WTC11 (cell line): Measurements from ENCODE around the gene GNA14. TPM values are rescaled to one million over a fixed set of nuclear protein-coding genes. Genes with fewer than 3 reads are reported as not detected.

ENCODE experiments used
- ATAC-seq: fragments of 200-7000 bp; cut with Tn5 transposase; 2 replicates; pipeline ENCODE4 v1.10.0; 2021; ENCODE audit warnings: mild to moderate bottlenecking, moderate library complexity
- CTCF ChIA-PET: fragments of 300-600 bp; sonication (Branson Sonifier 250); formaldehyde crosslinking; loops from one replicate; lab custom pipeline; 2021; ENCODE audit warnings: antibody characterized with exemption; lab: Charles Lee
- POLR2A ChIA-PET: fragments of 350-600 bp; sonication (Branson Sonifier 250); formaldehyde crosslinking; loops from one replicate; lab custom pipeline; 2021; ENCODE audit warnings: antibody characterized with exemption; lab: Charles Lee
- DNase-seq: peaks from one replicate; pipeline ENCODE4 v3.0.0; 2021; ENCODE audit warnings: low spot score
- H3K27ac Mint-ChIP-seq: 2 replicates; pipeline ENCODE4 v1.8.0; 2021; ENCODE audit warnings: mixed read lengths
- H3K27me3 Mint-ChIP-seq: 2 replicates; pipeline ENCODE4 v1.8.0; 2021; ENCODE audit warnings: low read depth, mild to moderate bottlenecking, moderate library complexity, mixed read lengths
- H3K36me3 Mint-ChIP-seq: 2 replicates; pipeline ENCODE4 v1.8.0; 2021; ENCODE audit warnings: mixed read lengths
- H3K4me1 Mint-ChIP-seq: 2 replicates; pipeline ENCODE4 v1.8.0; 2022; ENCODE audit warnings: mixed read lengths
- H3K4me3 Mint-ChIP-seq: 2 replicates; pipeline ENCODE4 v1.8.0; 2021; ENCODE audit warnings: mild to moderate bottlenecking, moderate library complexity, mixed read lengths
- H3K9me3 Mint-ChIP-seq: 2 replicates; pipeline ENCODE4 v1.8.0; 2021; ENCODE audit warnings: mixed read lengths
- AR ChIP-seq: fragments of 250-450 bp; sonication (Bioruptor Pico); IDR thresholded peaks from 2 replicates; pipeline ENCODE4 v1.9.0; 2021; ENCODE audit warnings: mild to moderate bottlenecking
- CBFB ChIP-seq: sonication (generic); formaldehyde crosslinking; IDR thresholded peaks from 2 replicates; pipeline ENCODE4 v1.8.1; 2022; ENCODE audit warnings: mild to moderate bottlenecking, low read depth, missing genetic modification reagents
- FOXK1 ChIP-seq: sonication (generic); formaldehyde crosslinking; IDR thresholded peaks from 2 replicates; pipeline ENCODE4 v1.8.0; 2022; ENCODE audit warnings: mild to moderate bottlenecking, moderate library complexity, missing genetic modification reagents
- JUN ChIP-seq: sonication (generic); formaldehyde crosslinking; IDR thresholded peaks from 2 replicates; pipeline ENCODE4 v1.8.0; 2023; ENCODE audit warnings: mild to moderate bottlenecking, missing genetic modification reagents
- MAX ChIP-seq: sonication (generic); formaldehyde crosslinking; IDR thresholded peaks from 2 replicates; pipeline ENCODE4 v1.8.0; 2022; ENCODE audit warnings: mild to moderate bottlenecking, missing genetic modification reagents
- MLX ChIP-seq: sonication (generic); formaldehyde crosslinking; IDR thresholded peaks from 2 replicates; pipeline ENCODE4 v1.8.1; 2023; ENCODE audit warnings: mild to moderate bottlenecking, missing genetic modification reagents, moderate library complexity
- MXD4 ChIP-seq: fragments of 250-450 bp; sonication (Bioruptor Pico); IDR thresholded peaks from 2 replicates; pipeline ENCODE4 v1.8.0; 2021; ENCODE audit warnings: mild to moderate bottlenecking, moderate library complexity, borderline replicate concordance
- NFYB ChIP-seq: sonication (generic); formaldehyde crosslinking; conservative IDR thresholded peaks from 2 replicates; pipeline ENCODE4 v1.8.0; 2022; ENCODE audit warnings: low read depth, missing genetic modification reagents
- OVOL2 ChIP-seq: fragments of 250-450 bp; sonication (Bioruptor Pico); IDR thresholded peaks from 2 replicates; pipeline ENCODE4 v1.9.0; 2021; ENCODE audit warnings: mild to moderate bottlenecking, borderline replicate concordance
- RELA ChIP-seq: sonication (generic); formaldehyde crosslinking; IDR thresholded peaks from 2 replicates; pipeline ENCODE4 v1.8.1; 2022; ENCODE audit warnings: missing genetic modification reagents, mild to moderate bottlenecking, borderline replicate concordance
- RORB ChIP-seq: fragments of 250-450 bp; sonication (Bioruptor Pico); IDR thresholded peaks from 2 replicates; pipeline ENCODE4 v1.9.0; 2021; ENCODE audit warnings: mild to moderate bottlenecking
- SMAD4 ChIP-seq: sonication (generic); formaldehyde crosslinking; IDR thresholded peaks from 2 replicates; pipeline ENCODE4 v1.8.0; 2022; ENCODE audit warnings: mild to moderate bottlenecking, missing genetic modification reagents
- SP1 ChIP-seq: sonication (generic); formaldehyde crosslinking; conservative IDR thresholded peaks from 2 replicates; pipeline ENCODE4 v1.8.1; 2022; ENCODE audit warnings: missing genetic modification reagents
- TCF7 ChIP-seq: sonication (generic); formaldehyde crosslinking; IDR thresholded peaks from 2 replicates; pipeline ENCODE4 v1.8.0; 2022; ENCODE audit warnings: mild to moderate bottlenecking, low read depth, missing genetic modification reagents, moderate library complexity
- TEAD1 ChIP-seq: sonication (generic); formaldehyde crosslinking; IDR thresholded peaks from 2 replicates; pipeline ENCODE4 v1.8.0; 2022; ENCODE audit warnings: mild to moderate bottlenecking, missing genetic modification reagents
- TP53 ChIP-seq: sonication (generic); formaldehyde crosslinking; IDR thresholded peaks from 2 replicates; pipeline ENCODE4 v1.8.1; 2023; ENCODE audit warnings: mild to moderate bottlenecking, missing genetic modification reagents
- USF1 ChIP-seq: sonication (generic); formaldehyde crosslinking; IDR thresholded peaks from 2 replicates; pipeline ENCODE4 v1.8.0; 2022; ENCODE audit warnings: mild to moderate bottlenecking, missing genetic modification reagents
- ZBTB21 ChIP-seq: sonication (generic); formaldehyde crosslinking; IDR thresholded peaks from 2 replicates; pipeline ENCODE4 v1.8.1; 2023; ENCODE audit warnings: mild to moderate bottlenecking, missing genetic modification reagents, borderline replicate concordance
- ZNF232 ChIP-seq: sonication (generic); formaldehyde crosslinking; IDR thresholded peaks from 2 replicates; pipeline ENCODE4 v1.8.0; 2022; ENCODE audit warnings: mild to moderate bottlenecking, missing genetic modification reagents
- ZNF281 ChIP-seq: sonication (generic); formaldehyde crosslinking; IDR thresholded peaks from 2 replicates; pipeline ENCODE4 v1.8.0; 2023; ENCODE audit warnings: mild to moderate bottlenecking, missing genetic modification reagents
- ZNF423 ChIP-seq: fragments of 250-450 bp; sonication (Bioruptor Pico); IDR thresholded peaks from 2 replicates; pipeline ENCODE4 v2.1.2; 2022; ENCODE audit warnings: mild to moderate bottlenecking, moderate library complexity
- total RNA-seq: library from RNA; stranded (reverse); gene quantifications from 3 replicates; pipeline ENCODE4 v1.2.3, GENCODE V29; 2021

The GNA14 gene
- total RNA-seq, 1 experiment from 2014 or later = 26.7 TPM

- no peaks in the 10 kb centered on the region for H3K27me3 Mint-ChIP-seq
- H3K4me1 Mint-ChIP-seq = peaks cover 12% of the 10 kb centered on the region
- H3K36me3 Mint-ChIP-seq = peaks cover 25% of the 10 kb centered on the region
- POLR2A ChIA-PET = no interaction called here
- H3K27ac Mint-ChIP-seq = no peak overlapping the region
- TF ChIP-seq TCF7 (CRISPR knock-in tag) (no peak), SMAD4 (CRISPR knock-in tag) (no peak), MAX (no peak), SP1 (CRISPR knock-in tag) (no peak), AR (CRISPR knock-in tag) (no peak), RORB (CRISPR knock-in tag) (no peak), FOXK1 (CRISPR knock-in tag) (no peak), NFYB (no peak), USF1 (CRISPR knock-in tag) (no peak), TP53 (CRISPR knock-in tag) (no peak), RELA (CRISPR knock-in tag) (no peak), TEAD1 (no peak), JUN (no peak)
- no peak for DNase-seq
- no peak overlapping the region for H3K4me3 Mint-ChIP-seq
- CTCF ChIA-PET = no interaction called here
- H3K9me3 Mint-ChIP-seq = no peaks in the 10 kb centered on the region
- ATAC-seq = no peak
These were observed 218.2 kb downstream of the GNA14 start for GRCh38 chr9:77429928-77430327.

GRCh38 chr9:77427256-77427927, 220.7 kb downstream of the GNA14 start:
- CTCF ChIA-PET = interaction anchor here (1.0 kb wide), 1 partner anchor 38 kb away, joined by 3 read pairs; no protein-coding TSS in a partner anchor
- no peak for DNase-seq
- no peak overlapping the region for H3K27ac Mint-ChIP-seq

More at GRCh38 chr9:77427256-77427927, 220.7 kb downstream of the GNA14 start:
- H3K27me3 Mint-ChIP-seq = no peaks in the 10 kb centered on the region
- TF ChIP-seq ZNF281 (CRISPR knock-in tag) (no peak), MLX (CRISPR knock-in tag) (no peak), ZBTB21 (CRISPR knock-in tag) (no peak), ZNF423 (CRISPR knock-in tag) (no peak), CBFB (no peak), OVOL2 (CRISPR knock-in tag) (no peak), ZNF232 (CRISPR knock-in tag) (no peak), MXD4 (CRISPR knock-in tag) (no peak)
- no peaks in the 10 kb centered on the region for H3K4me1 Mint-ChIP-seq
- ATAC-seq = no peak
- POLR2A ChIA-PET = no interaction called here
- H3K36me3 Mint-ChIP-seq = peaks cover 34% of the 10 kb centered on the region
- H3K4me3 Mint-ChIP-seq = no peak overlapping the region
- no peaks in the 10 kb centered on the region for H3K9me3 Mint-ChIP-seq
